Epidermal melanocyte (primary cell): ENCODE data around the gene UPF3B.
"Not testable (repeated sequence)": the region's sequence is repeated elsewhere in the genome, so short reads cannot be mapped to it uniquely, and the experiment has no call there.

Source experiments
- DNase-seq: peaks from one replicate; pipeline ENCODE4 v3.0.0; 2011; ENCODE audit warnings: low spot score; ENCODE audit not compliant: insufficient read length

Gene UPF3B

DNA sequence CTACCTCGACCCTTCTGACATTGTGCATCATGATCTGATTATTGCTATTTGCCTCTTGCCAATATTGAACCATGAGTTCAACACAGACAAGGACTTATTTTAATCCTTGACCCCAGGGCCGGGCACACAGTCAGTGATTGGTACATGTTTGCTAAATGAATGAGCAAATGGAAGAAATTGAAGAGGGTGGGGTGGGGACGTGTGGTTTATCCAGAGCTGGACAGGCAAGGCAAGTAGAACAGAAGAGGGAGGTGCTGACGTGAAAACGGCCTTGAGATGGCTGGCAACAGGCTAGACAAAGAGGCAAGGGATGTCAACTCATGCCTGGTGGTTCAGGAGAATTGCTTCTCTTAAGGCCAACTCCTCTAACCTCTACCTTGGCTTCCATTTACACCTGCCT is 28.5 kb downstream of the UPF3B start:
- not testable (repeated sequence) for DNase-seq

DNA sequence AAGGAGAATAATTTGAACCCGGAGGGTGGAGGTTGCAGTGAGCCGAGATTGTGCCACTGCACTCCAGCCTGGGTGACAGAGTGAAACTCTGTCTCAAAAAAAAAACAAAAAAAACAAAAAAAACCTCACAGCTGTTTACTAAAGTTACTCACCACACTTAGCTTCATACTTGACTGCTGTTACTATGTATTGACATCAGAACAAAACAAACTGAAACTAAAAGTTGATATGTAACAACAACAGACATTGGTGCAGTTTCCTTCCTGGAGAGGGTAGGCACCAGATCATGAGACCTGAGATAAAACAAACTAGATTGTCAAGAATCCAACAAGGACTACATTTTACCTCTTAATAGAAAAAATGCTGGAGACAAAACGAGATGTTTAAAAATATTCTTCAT is 31.1 kb downstream of the UPF3B start:
- not testable (repeated sequence) for DNase-seq

DNA sequence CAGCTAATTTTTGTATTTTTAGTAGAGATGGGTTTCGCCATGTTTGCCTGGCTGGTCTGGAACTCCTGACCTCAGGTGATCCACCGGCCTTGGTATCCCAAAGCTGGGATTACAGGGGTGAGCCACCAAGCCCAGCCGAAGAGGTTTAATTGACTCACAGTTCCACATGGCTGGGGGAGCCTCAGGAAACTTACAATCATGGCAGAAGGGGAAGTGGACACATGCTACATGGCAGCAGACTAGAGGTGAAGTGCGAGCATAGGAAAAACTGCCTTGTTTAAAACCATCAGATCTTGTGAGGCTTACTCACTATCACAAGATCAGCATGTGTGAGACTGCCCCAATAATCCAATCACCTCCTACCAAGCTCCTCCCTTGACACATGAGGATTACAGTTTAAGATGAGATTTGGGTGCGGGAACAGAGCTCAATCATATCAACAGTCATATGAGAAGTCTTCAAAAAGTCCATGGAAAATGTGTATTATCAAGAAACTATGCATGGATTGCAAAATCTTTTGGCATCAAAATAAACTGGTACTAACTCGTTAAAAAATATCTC is 35.6 kb downstream of the UPF3B start:
- DNase-seq, result no peak

DNA sequence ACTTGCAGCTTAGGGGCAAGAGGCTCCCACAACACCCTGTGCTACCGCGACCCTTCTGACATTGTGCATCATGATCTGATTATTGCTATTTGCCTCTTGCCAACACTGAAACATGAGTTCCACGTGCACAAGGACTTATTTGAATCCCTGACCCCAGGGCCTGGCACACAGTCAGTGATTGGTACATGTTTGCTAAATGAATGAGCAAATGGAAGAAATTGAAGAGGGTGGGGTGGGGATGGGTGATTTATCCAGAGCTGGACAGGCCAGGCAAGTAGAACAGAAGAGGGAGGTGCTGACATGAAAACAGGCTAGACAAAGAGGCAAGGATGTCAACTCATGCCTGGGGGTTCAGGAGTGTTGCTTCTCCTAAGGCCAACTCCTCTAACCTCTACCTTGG is 36.5 kb downstream of the UPF3B start:
- DNase-seq, result no peak

DNA sequence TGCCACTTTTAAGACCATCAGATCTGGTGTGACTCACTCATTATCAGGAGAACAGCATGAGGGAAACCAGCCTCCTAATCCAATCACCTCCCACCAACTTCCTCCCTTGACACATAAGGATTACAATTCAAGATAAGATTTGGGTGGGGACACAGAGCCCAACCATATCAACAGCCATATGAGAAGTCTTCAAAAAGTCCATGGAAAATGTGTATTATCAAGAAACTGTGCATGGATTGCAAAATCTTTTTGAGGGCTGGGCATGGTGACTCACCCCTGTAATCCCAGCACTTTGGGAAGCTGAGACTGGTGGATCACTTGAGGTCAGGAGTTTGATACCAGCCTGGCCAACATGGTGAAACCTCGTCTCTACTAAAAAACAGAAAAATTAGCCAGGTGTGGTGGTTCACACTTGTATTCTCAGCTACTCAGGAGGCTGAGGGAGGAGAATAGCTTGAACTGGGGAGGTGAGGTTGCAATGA is 43.5 kb downstream of the UPF3B start:
- DNase-seq, result no peak

DNA sequence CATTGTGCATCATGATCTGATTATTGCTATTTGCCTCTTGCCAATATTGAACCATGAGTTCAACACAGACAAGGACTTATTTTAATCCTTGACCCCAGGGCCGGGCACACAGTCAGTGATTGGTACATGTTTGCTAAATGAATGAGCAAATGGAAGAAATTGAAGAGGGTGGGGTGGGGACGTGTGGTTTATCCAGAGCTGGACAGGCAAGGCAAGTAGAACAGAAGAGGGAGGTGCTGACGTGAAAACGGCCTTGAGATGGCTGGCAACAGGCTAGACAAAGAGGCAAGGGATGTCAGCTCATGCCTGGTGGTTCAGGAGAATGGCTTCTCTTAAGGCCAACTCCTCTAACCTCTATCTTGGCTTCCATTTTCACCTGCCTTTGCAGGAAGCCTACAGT is 44.3 kb downstream of the UPF3B start:
- not testable (repeated sequence) for DNase-seq

DNA sequence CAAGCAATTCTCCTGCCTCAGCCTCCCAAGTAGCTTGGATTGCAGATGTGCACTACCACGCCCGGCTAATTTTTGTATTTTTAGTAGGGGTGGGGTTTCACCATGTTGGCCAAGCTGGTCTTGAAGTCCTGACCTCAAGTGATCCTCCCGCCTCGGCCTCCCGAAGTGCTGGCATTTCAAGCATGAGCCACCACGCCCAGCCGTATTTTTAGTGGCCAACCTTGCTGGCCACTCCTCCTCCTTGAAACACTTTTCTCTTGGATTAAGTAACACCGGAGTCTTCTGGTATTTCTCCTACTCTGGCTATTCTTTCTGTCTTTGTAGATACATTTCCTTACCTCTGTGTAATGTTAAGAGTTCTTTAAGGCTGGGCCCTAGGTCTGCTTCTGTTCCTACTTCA is 50.2 kb downstream of the UPF3B start:
- no peak for DNase-seq

DNA sequence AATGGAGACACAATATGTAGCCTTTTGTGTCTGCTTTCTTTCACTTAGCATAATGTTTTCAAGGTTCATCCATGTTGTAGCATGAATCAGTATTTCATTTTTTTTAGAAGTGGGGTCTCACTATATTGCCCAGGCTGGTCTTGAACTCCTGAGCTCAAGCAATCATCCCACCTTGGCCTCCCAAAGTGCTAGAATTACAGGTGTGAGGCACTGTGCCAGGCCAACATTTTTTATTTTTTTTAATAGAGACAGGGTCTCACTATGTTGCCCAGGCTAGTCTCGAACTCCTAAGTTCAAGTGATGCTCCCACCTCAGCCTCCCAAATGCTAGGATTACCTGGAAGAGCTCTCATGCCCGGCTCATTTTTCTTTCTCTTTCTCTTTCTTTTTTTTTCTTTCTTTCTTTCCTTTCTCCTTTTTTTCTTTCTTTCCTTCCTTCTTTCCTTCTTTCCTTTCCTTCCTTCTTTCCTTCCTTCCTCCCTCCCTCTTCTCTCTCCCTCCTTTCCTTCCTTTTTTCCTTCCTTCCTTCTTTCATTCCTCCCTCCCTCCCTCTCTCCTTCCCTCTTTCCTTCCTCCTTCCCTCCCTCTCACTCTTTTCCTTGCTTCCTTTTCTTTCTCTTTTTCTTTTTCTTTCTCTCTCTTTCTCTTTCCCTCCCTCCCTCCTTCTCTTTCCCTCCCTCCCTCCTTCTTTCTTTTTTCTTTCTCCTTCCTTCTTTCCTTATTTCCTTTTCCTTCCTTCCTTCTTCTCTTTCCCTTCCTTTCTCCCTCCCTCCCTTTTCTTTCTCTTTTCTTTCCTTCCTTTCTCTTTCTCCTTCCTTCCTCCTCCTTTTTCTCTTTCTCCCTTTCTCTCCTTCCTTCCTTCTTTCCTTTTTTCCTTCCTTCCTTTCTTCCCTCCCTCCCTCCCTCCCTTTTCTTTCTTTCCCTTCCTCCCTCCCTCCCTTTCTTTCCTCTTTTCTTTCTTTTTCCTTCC is 51.2 kb downstream of the UPF3B start:
- DNase-seq, result no peak

DNA sequence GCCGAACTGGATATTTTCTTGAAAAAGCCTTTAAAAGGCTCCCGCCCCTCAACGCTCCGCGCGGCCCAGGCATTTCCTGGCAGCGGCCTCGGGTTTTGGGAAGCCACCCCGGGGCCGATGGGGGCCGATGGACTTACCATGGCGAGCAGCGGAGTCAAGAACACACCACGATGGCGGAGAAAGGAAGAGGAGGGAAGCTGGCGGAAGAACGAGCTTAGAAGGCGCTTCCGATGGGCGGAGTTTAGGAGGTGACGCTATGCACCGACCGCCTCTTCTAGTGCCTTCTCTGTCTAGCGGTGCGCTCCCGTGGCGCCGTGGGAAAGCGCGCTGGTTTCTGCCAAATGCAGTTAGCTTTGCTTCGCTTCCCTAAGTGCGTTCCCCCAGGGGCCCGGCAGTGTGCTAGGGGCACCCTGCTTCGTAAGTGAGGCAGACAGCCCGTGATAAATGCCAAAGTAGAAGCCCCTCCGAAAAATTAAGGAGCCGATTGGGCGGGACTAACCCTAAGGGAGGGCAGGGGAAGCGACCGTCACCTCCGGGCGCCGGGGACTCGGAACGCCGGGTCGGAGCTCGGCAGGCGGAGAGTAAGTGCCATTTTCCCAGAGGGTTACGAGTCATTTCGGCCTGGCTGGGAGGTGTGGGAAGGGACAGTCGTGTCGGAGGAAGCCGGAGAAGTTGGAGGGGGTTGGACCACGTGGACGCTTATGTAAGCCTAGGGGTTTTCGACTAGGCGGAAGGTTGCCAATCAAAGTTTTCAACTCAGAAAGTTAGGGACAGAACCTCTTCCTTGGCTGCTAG is 61.1 kb downstream of the UPF3B start, which contains the start of gene RPL39:
Gene RPL39 (minus strand): TSS at position 194 of the 795 bp plus-strand sequence. CDS start 54 bp downstream, at position 140.
- DNase-seq, result peak; percentile 41

DNA sequence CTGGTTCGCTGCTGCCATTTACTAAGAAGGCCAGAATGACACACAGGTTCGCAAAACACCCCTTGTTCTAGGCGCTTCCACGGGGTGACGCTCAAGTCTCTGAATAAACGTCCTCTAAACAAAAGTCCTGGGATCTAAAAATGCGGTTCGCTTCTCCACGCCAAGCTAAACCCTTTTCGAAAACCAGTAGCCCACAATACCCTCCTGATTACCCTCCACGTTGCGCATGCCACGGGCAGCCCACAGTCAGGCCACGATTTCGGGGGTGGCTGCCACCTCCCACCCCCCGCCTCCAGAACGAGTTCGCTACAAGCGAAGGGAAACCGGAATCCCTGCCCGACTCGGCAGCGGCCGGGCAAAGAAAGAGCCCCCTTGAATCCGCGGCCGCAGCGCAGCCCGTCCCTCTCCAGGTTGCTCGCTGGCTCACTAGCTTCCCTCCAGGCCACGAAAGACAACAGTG is 61.8 kb downstream of the UPF3B start:
- no peak for DNase-seq

DNA sequence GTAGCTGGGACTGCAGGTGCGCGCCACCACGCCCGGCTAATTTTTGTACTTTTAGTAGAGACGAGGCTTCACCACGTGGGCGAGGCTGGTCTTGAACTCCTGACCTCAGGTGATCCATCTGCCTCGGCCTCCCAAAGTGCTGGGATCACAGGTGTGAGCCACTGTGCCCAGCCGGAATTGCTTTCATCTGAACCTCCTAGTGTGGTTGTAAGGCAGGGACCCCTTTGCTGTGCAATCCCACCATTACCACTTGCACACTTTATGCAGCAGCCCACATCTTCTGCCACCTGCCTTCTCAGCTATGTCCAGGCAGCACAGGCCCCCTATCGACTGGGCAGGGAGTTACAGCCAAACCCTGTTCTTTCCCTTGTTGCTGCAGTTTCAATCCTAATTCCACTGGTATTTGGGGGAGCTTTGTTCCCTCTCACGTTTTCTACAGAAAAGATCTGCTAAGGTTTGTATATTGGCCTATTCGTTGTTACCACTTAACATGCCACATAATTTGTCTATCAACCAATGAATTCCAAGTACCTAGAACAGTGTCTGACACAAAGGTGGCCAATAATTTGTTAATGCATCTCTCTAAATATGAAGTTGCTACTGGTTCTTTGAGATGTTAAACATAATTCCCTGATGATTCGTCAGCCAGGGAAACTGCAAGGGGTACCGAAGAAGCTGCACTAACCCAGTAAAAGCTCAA is 67.9 kb downstream of the UPF3B start:
- no peak for DNase-seq
